SK-N-MC (cell line): ENCODE results near the gene LIPC.

Source experiments
- EZH2 ChIP-seq: fragments of 200-600 bp; sonication (generic); IDR thresholded peaks from one replicate; pipeline ENCODE4 v1.6.1; 2017; ENCODE audit warnings: antibody characterized with exemption
- POLR2AphosphoS5 ChIP-seq: IDR thresholded peaks from 2 replicates; pipeline ENCODE4 v1.6.1; 2012; ENCODE audit warnings: mild to moderate bottlenecking, low read depth, low read length, borderline replicate concordance

- TF ChIP-seq POLR2AphosphoS5 (no peak), EZH2 (no peak)
Measured at GRCh38 chr15:58419803-58420524, 11.8 kb upstream of the LIPC start.
